ENCODE measurements around the gene SMAP1.

SMAP1 gene

DNA sequence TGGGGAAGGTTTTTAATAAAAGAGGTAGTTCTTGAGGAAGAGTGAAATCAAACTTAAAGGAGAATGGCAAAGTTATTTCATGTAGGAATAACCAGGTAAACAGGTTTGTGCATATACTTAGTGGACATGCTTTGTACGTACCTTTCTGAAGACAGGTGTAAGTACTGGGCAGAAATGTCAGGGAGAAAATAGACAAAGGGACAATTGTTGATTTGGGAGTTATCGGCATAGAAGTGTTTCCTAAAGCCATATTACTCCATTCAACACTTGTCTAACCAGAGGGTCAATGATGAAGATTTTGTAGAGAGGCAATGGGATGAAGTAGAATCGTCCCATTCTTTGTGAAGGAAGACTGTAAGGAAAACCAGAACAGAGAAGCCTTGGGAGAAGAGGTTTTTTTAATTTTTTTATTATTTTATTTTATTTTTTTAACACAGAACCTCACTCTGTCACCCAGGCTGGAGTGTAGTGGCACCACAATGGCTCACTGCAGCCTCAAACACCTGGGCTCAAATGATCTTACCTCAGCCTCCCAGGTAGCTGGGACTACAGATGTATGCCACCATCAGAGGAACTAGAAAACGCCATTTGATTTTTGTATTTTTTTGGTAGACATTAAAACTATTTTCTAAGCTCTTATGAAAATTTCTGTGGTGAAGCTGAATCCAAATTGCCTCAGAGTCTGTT, 18.0 kb downstream of the SMAP1 start:
- Histone ChIP-seq H3K79me2 (ENCODE audit: insufficient read depth, low read depth) (no peaks in the 10 kb centered on the region), H3K9ac (no peak overlapping the region), H3K27me3 (ENCODE audit: insufficient read depth, low read depth) (no peaks in the 10 kb centered on the region), H3K27ac (no peak overlapping the region), H3K4me2 (no peak overlapping the region), H3K36me3 (ENCODE audit: insufficient read depth) (no peaks in the 10 kb centered on the region), H4K20me1 (ENCODE audit: insufficient read depth) (0 out of 2 replicates have a peak, but pooled peaks cover 4% of the 10 kb centered on the region), H3K4me3 (IDR thresholded peaks at IDR 0.05; ENCODE audit: insufficient read depth, low read depth, low read length) (no peak overlapping the region), H3K4me1 (ENCODE audit: low read depth, poor library complexity, severe bottlenecking) (peaks cover 21% of the 10 kb centered on the region), H2AFZ (ENCODE audit: low read depth) (no peak overlapping the region)
- TF ChIP-seq, protein P1, sequence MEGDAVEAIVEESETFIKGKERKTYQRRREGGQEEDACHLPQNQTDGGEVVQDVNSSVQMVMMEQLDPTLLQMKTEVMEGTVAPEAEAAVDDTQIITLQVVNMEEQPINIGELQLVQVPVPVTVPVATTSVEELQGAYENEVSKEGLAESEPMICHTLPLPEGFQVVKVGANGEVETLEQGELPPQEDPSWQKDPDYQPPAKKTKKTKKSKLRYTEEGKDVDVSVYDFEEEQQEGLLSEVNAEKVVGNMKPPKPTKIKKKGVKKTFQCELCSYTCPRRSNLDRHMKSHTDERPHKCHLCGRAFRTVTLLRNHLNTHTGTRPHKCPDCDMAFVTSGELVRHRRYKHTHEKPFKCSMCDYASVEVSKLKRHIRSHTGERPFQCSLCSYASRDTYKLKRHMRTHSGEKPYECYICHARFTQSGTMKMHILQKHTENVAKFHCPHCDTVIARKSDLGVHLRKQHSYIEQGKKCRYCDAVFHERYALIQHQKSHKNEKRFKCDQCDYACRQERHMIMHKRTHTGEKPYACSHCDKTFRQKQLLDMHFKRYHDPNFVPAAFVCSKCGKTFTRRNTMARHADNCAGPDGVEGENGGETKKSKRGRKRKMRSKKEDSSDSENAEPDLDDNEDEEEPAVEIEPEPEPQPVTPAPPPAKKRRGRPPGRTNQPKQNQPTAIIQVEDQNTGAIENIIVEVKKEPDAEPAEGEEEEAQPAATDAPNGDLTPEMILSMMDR (conservative IDR thresholded peaks at IDR 0.05; ENCODE audit: low read depth, low read length), result no peak

GRCh38 chr6:70686548-70687133, 19.0 kb downstream of the SMAP1 start:
- H3K36me3 ChIP-seq (ENCODE audit: insufficient read depth), result no peaks in the 10 kb centered on the region
- peaks cover 21% of the 10 kb centered on the region for H3K4me1 ChIP-seq (ENCODE audit: low read depth, poor library complexity, severe bottlenecking)
- H3K79me2 ChIP-seq (ENCODE audit: insufficient read depth, low read depth), result peaks cover 6% of the 10 kb centered on the region; the same call in 1 of the 2 replicates
- no peak overlapping the region for H3K27ac ChIP-seq
- H2AFZ ChIP-seq (ENCODE audit: low read depth), result no peak overlapping the region
- H3K27me3 ChIP-seq (ENCODE audit: insufficient read depth, low read depth), result no peaks in the 10 kb centered on the region
- H3K9ac ChIP-seq, result no peak overlapping the region
- TF ChIP-seq, protein P1 (conservative IDR thresholded peaks at IDR 0.05; ENCODE audit: low read depth, low read length), result peak; percentile 78
- no peak overlapping the region for H3K4me2 ChIP-seq
- H4K20me1 ChIP-seq (ENCODE audit: insufficient read depth), result 0 out of 2 replicates have a peak, but pooled peaks cover 4% of the 10 kb centered on the region
- H3K4me3 ChIP-seq (IDR thresholded peaks at IDR 0.05; ENCODE audit: insufficient read depth, low read depth, low read length), result no peak overlapping the region

- H3K4me2 ChIP-seq, result peak overlapping the region; percentile 4; the same call in 1 of the 2 replicates
- H3K9ac ChIP-seq, result no peak overlapping the region
- peaks cover 13% of the 10 kb centered on the region for H3K4me1 ChIP-seq (ENCODE audit: low read depth, poor library complexity, severe bottlenecking)
- no peaks in the 10 kb centered on the region for H3K27me3 ChIP-seq (ENCODE audit: insufficient read depth, low read depth)
- H3K36me3 ChIP-seq (ENCODE audit: insufficient read depth), result no peaks in the 10 kb centered on the region
- H4K20me1 ChIP-seq (ENCODE audit: insufficient read depth), result no peaks in the 10 kb centered on the region
- TF ChIP-seq, protein P1 (conservative IDR thresholded peaks at IDR 0.05; ENCODE audit: low read depth, low read length), result no peak
- H3K79me2 ChIP-seq (ENCODE audit: insufficient read depth, low read depth), result peaks cover 11% of the 10 kb centered on the region; the same call in 1 of the 2 replicates
- no peak overlapping the region for H3K27ac ChIP-seq
- no peak overlapping the region for H2AFZ ChIP-seq (ENCODE audit: low read depth)
- no peak overlapping the region for H3K4me3 ChIP-seq (IDR thresholded peaks at IDR 0.05; ENCODE audit: insufficient read depth, low read depth, low read length)
Measured at GRCh38 chr6:70693887-70694286, 26.2 kb downstream of the SMAP1 start.

- Histone ChIP-seq H3K4me2 (no peak overlapping the region; the same call in 1 of the 2 replicates), H3K9ac (no peak overlapping the region), H3K4me1 (ENCODE audit: low read depth, poor library complexity, severe bottlenecking) (peaks cover 13% of the 10 kb centered on the region), H2AFZ (ENCODE audit: low read depth) (no peak overlapping the region), H3K27ac (no peak overlapping the region), H4K20me1 (ENCODE audit: insufficient read depth) (no peaks in the 10 kb centered on the region), H3K4me3 (IDR thresholded peaks at IDR 0.05; ENCODE audit: insufficient read depth, low read depth, low read length) (no peak overlapping the region), H3K27me3 (ENCODE audit: insufficient read depth, low read depth) (no peaks in the 10 kb centered on the region), H3K79me2 (ENCODE audit: insufficient read depth, low read depth) (peaks cover 11% of the 10 kb centered on the region; the same call in 1 of the 2 replicates), H3K36me3 (ENCODE audit: insufficient read depth) (no peaks in the 10 kb centered on the region)
- TF ChIP-seq, protein P1 (conservative IDR thresholded peaks at IDR 0.05; ENCODE audit: low read depth, low read length), result no peak
Measured at GRCh38 chr6:70694371-70694770, 26.7 kb downstream of the SMAP1 start.
